Neural progenitor cell (in vitro differentiated cells): Measurements from ENCODE around the gene CDC42SE2.

Experiments
- CTCF ChIP-seq: fragments of 200-600 bp; sonication (generic); IDR thresholded peaks from 2 replicates; pipeline ENCODE4 v1.5.1; 2017; ENCODE audit warnings: antibody characterized with exemption, mild to moderate bottlenecking
- EZH2 ChIP-seq: fragments of 200-600 bp; sonication (generic); IDR thresholded peaks from 2 replicates; pipeline ENCODE4 v1.6.1; 2017; ENCODE audit warnings: antibody characterized with exemption, mild to moderate bottlenecking, moderate library complexity

- TF ChIP-seq EZH2 (no peak), CTCF (no peak)
Measured at GRCh38 chr5:131394128-131394527, 130.3 kb downstream of the CDC42SE2 start.
